Measurements from ENCODE around the gene FAM222A. TPM values are rescaled to one million over a fixed set of nuclear protein-coding genes. Genes with fewer than 3 reads are reported as not detected.

FAM222A gene
- total RNA-seq, 4 donors from 2014 or later = 4.8 to 7.2 (median 6.1) TPM

GRCh38 chr12:109729801-109730200, 16.2 kb downstream of the FAM222A start:
- TF ChIP-seq CTCF (IDR thresholded peaks at IDR 0.05) = no peak
- TF ChIP-seq POLR2A (IDR thresholded peaks at IDR 0.05) = no peak
- no peak overlapping the region for H3K4me3 ChIP-seq (ENCODE audit: low read depth, poor library complexity, severe bottlenecking)
- intact Hi-C loops (cut with DNase I; ENCODE audit: low total_unique reads) = no loop called here
- DNase-seq (ENCODE audit: low spot score in 2 of 2) = no peak
- 54 to 57% methylated on average over 9 of the region's 9 CpGs for WGBS, 2 donors

- peak in 1 of 2 donors; percentile 74 for DNase-seq (ENCODE audit: low spot score in 2 of 2)
- H3K4me3 ChIP-seq (ENCODE audit: low read depth, poor library complexity, severe bottlenecking) = no peak overlapping the region
- intact Hi-C loops (cut with DNase I; ENCODE audit: low total_unique reads) = no loop called here
- 81% methylated on average over 14 to 15 of the region's 15 CpGs for WGBS, 2 donors
- TF ChIP-seq POLR2A (IDR thresholded peaks at IDR 0.05) (no peak), CTCF (IDR thresholded peaks at IDR 0.05) (no peak)
Measured at GRCh38 chr12:109730306-109731145, 16.9 kb downstream of the FAM222A start.

GRCh38 chr12:109731231-109731731, 17.7 kb downstream of the FAM222A start:
- intact Hi-C loops (cut with DNase I; ENCODE audit: low total_unique reads) = no loop called here
- H3K4me3 ChIP-seq (ENCODE audit: low read depth, poor library complexity, severe bottlenecking) = no peak overlapping the region
- DNase-seq (ENCODE audit: low spot score in 2 of 2) = peak in 1 of 2 donors; percentile 77
- TF ChIP-seq CTCF (IDR thresholded peaks at IDR 0.05) = no peak
- no peak for TF ChIP-seq POLR2A (IDR thresholded peaks at IDR 0.05)
- 90 to 93% methylated on average over 10 to 11 of the region's 11 CpGs for WGBS, 2 donors

- no peak overlapping the region for H3K4me3 ChIP-seq (ENCODE audit: low read depth, poor library complexity, severe bottlenecking)
- no peak for TF ChIP-seq CTCF (IDR thresholded peaks at IDR 0.05)
- TF ChIP-seq POLR2A (IDR thresholded peaks at IDR 0.05) = no peak
- 85 to 91% methylated on average over 7 of the region's 7 CpGs for WGBS, 2 donors
- DNase-seq (ENCODE audit: low spot score in 2 of 2) = peak in 1 of 2 donors; percentile 60
- intact Hi-C loops (cut with DNase I; ENCODE audit: low total_unique reads) = no loop called here
Measured at GRCh38 chr12:109731806-109732205, 18.2 kb downstream of the FAM222A start.

GRCh38 chr12:109732321-109733305, 19.0 kb downstream of the FAM222A start:
- WGBS, 2 donors = 70 to 82% methylated on average over 21 of the region's 21 CpGs
- peak in 1 of 2 donors; percentile 76 for DNase-seq (ENCODE audit: low spot score in 2 of 2)
- intact Hi-C loops (cut with DNase I; ENCODE audit: low total_unique reads) = no loop called here
- TF ChIP-seq CTCF (IDR thresholded peaks at IDR 0.05) = no peak
- TF ChIP-seq POLR2A (IDR thresholded peaks at IDR 0.05) = no peak
- no peak overlapping the region for H3K4me3 ChIP-seq (ENCODE audit: low read depth, poor library complexity, severe bottlenecking)

Data from lower leg skin (tissue), 4 donors.